Right lobe of liver (tissue), 6 donors: ENCODE measurements around the gene NFIA. TPM values are rescaled to one million over a fixed set of nuclear protein-coding genes. Genes with fewer than 3 reads are reported as not detected.

Source experiments
- ATAC-seq, 4 donors: fragments of 200-7000 bp; cut with Tn5 transposase; one replicate each; pipeline ENCODE4 v1.9.1; 2020; ENCODE audit warnings: mild to moderate bottlenecking in 4 of 4, moderate library complexity in 4 of 4
- DNase-seq, 3 donors: peaks; one replicate each; pipeline ENCODE4 v3.0.0-alpha.2; 2020
- H3K27ac ChIP-seq, 3 donors: fragments of 200-600 bp; one replicate each; pipeline ENCODE4 v1.8.0; 2022
- H3K27me3 ChIP-seq, 2 donors: fragments of 200-600 bp; one replicate each; pipeline ENCODE4 v1.8.0; 2022
- H3K36me3 ChIP-seq, 4 donors: fragments of 200-600 bp; sonication (generic) in 1 of 4; one replicate each; pipeline versions ENCODE4 v1.5.1 to v1.8.0; 2017 to 2022; ENCODE audit warnings: control low read depth in 1 of 4
- H3K4me1 ChIP-seq, 4 donors: fragments of 200-600 bp; sonication (generic) in 1 of 4; one replicate each; pipeline versions ENCODE4 v1.5.1 to v1.8.0; 2017 to 2022; ENCODE audit warnings: control low read depth in 1 of 4
- H3K4me3 ChIP-seq, 3 donors: fragments of 200-600 bp; one replicate each; pipeline ENCODE4 v1.8.0; 2022
- H3K9me3 ChIP-seq, 4 donors: fragments of 200-600 bp; sonication (generic) in 1 of 4; one replicate each; pipeline versions ENCODE4 v1.5.1 to v1.8.0; 2017 to 2022; ENCODE audit warnings: control low read depth in 1 of 4
- POLR2A ChIP-seq: fragments of 450-650 bp; IDR thresholded peaks from one replicate; pipeline ENCODE4 v1.6.1; 2017; ENCODE audit warnings: antibody characterized with exemption, mild to moderate bottlenecking
- WGBS: methylation state at CpG from one replicate; pipeline ENCODE4 v1.1.6; 2018; ENCODE audit warnings: low coverage, low lambda C conversion rate; ENCODE audit not compliant: insufficient coverage; ENCODE audit errors: missing lambda C conversion rate; 5-methylcytosine and 5-hydroxymethylcytosine counted together
- intact Hi-C, 2 donors: fragments of 100-400 bp; cut with DNase I; formaldehyde crosslinking; loops; one replicate each; pipeline versions ENCODE4 v1.11.2 to v1.14.1; 2022
- total RNA-seq, 6 experiments: library from RNA; depleted of rRNA in 2 of 6; stranded (reverse); fragments of >200 nt in 2 of 6; fragmentation: NEBNext Ultra II Directional in 3 of 6; extraction: Animal tissue kit (Norgen Biotek cat#: 25700) in 3 of 6; gene quantifications; one replicate each; pipeline versions ENCODE4 v1.1.0 to v1.2.4, GENCODE V29; 2016 to 2023
- TF ChIP-seq, protein P1 (sequence below), 4 donors: fragments of 200-600 bp in 3 of 4; fragments of 450-650 bp in 1 of 4; IDR thresholded peaks; one replicate each; pipeline versions ENCODE4 v1.5.1 to v1.8.0; 2016 to 2022; ENCODE audit warnings: antibody characterized with exemption in 4 of 4, mild to moderate bottlenecking in 2 of 4
- donor health status: DM: no; HTN: yes; CAD: no.
- donor health status: DM: no; HTN: no; CAD: no.
- donor health status: DM: no; HTN: no; CAD: no.
- donor health status: DM: no; HTN: yes; CAD: no.
- donor health status: DM: no; HTN: yes; CAD: no.

The NFIA gene
- total RNA-seq, 6 experiments from 2014 or later, result 36.7 to 97.2 (median 57.9) TPM

DNA sequence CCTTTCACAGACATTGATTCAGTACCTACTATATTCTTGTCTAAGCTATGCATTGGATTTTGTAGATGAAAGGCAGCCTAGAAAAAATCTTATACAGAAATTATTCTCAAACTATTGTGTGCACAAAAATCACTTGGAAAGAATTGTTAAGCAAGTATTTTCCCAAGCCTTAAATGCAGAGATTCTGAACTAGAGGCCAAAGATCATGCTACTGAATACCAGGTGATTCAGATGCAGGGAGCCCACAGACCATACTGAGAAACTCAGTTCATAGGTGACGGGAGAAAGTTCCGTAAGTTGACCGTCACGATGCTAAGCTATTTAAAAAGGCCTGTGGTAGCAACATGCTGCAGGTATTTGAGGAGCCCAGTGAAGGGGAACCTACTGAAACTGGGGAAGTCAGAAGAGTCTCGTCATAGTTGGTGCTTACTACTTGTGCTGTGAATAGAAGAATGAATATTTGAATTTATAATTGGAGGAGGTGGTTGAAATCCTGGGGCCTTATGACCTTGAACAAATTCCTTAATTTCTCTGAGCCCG lies 150.8 kb downstream of the NFIA start:
- intact Hi-C loops, result no loop called here
- no peaks in the 10 kb centered on the region for H3K36me3 ChIP-seq
- peak in 1 of 4 donors; percentile 12 for ATAC-seq
- WGBS, result 90% methylated on average over 4 of the region's 6 CpGs
- H3K4me1 ChIP-seq, result peaks cover 0 to 25% (median 12%) of the 10 kb centered on the region in 4 donors
- TF ChIP-seq, protein P1, sequence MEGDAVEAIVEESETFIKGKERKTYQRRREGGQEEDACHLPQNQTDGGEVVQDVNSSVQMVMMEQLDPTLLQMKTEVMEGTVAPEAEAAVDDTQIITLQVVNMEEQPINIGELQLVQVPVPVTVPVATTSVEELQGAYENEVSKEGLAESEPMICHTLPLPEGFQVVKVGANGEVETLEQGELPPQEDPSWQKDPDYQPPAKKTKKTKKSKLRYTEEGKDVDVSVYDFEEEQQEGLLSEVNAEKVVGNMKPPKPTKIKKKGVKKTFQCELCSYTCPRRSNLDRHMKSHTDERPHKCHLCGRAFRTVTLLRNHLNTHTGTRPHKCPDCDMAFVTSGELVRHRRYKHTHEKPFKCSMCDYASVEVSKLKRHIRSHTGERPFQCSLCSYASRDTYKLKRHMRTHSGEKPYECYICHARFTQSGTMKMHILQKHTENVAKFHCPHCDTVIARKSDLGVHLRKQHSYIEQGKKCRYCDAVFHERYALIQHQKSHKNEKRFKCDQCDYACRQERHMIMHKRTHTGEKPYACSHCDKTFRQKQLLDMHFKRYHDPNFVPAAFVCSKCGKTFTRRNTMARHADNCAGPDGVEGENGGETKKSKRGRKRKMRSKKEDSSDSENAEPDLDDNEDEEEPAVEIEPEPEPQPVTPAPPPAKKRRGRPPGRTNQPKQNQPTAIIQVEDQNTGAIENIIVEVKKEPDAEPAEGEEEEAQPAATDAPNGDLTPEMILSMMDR (IDR thresholded peaks at IDR 0.05), result no peak
- no peak for TF ChIP-seq POLR2A
- no peaks in the 10 kb centered on the region for H3K9me3 ChIP-seq
- no peak for DNase-seq
- no peak overlapping the region for H3K27ac ChIP-seq
- H3K4me3 ChIP-seq, result no peak overlapping the region
- no peaks in the 10 kb centered on the region for H3K27me3 ChIP-seq

DNA sequence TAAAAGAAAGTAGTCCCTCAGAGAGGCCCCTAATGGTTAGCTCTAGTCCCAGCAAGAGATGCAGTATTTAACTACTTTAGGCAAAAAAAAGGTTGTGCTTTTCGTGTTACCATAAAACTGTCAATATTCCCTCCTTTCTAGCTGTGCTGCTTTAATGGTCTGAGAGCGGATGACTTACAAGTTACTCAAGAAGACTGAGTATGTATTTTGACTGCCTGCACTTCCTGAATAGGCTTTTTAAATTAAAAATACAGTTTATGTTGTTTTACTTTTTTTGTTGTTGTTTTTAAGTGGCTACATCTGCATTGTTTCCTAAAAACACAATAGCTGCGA lies 152.2 kb downstream of the NFIA start:
- intact Hi-C loops, result no loop called here
- ATAC-seq (no peak), DNase-seq (no peak)
- H3K4me3 ChIP-seq, result no peak overlapping the region
- no peak overlapping the region for H3K27ac ChIP-seq
- 97% methylated on average over 3 of the region's 3 CpGs for WGBS
- H3K4me1 ChIP-seq, result peaks cover 0 to 23% (median 10%) of the 10 kb centered on the region in 4 donors
- no peak for TF ChIP-seq POLR2A
- TF ChIP-seq, protein P1 (IDR thresholded peaks at IDR 0.05), result no peak
- H3K27me3 ChIP-seq, result no peaks in the 10 kb centered on the region
- no peaks in the 10 kb centered on the region for H3K36me3 ChIP-seq
- H3K9me3 ChIP-seq, result no peaks in the 10 kb centered on the region

DNA sequence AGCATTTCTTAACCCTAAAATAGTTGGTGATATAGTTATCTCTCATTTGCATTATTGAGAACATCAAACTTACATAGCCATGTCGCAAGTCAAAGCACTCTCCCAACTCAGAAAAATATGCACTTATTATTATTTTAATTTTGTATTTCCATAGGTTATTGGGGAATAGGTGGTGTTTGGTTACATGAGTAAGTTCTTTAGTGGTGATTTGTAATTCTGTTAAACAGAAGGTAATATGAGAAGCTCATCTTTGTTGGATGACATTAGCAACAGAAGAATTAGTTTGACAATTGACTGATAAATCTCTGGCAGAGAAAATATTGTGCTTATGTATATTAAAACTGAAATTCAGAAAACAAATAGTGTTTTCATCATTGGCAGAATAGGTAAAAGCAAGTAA lies 154.8 kb downstream of the NFIA start:
- WGBS, result 100% methylated on average over 1 of the region's 1 CpG
- DNase-seq (no peak), ATAC-seq (no peak)
- peaks cover 0 to 26% (median 12%) of the 10 kb centered on the region in 4 donors for H3K4me1 ChIP-seq
- no peaks in the 10 kb centered on the region for H3K9me3 ChIP-seq
- intact Hi-C loops, result no loop called here
- no peaks in the 10 kb centered on the region for H3K27me3 ChIP-seq
- no peak overlapping the region for H3K27ac ChIP-seq
- H3K36me3 ChIP-seq, result no peaks in the 10 kb centered on the region
- no peak overlapping the region for H3K4me3 ChIP-seq
- no peak for TF ChIP-seq POLR2A

DNA sequence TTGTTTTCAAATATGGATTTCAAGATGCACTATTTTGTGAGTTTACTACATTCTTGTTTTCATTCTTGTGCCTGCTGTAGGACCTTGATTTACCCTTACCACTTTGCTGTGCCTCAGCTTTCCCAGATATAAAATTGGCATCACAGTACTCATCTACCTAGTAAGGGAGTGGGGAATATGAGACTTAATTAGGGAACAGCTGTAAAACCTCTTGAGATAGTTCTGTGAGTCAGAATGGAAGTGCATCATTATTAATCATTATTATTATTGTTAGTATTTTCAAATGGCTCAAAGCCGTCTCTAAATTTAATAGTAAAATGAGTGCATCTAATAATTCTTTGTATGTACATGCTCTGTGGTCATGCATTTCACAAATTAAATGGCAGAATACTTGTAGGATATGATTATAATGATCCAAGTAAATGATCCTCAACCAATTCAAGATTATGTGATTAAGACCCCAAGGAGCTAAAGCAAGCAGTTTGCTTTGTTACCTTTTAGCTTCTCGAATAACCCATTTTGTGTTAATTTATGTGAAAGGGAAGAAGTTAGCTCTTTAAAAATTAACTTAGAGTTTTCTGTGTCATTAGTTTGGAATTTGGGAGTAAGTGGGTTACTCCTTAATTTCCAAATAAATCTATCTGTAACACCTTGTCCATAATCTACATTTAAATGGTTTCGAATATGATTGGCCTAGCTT lies 155.4 kb downstream of the NFIA start:
- ATAC-seq, result no peak
- H3K4me1 ChIP-seq, result peaks cover 0 to 23% (median 10%) of the 10 kb centered on the region in 4 donors
- H3K27me3 ChIP-seq, result no peaks in the 10 kb centered on the region
- TF ChIP-seq POLR2A, result no peak
- TF ChIP-seq, protein P1 (IDR thresholded peaks at IDR 0.05), result no peak
- H3K27ac ChIP-seq, result no peak overlapping the region
- DNase-seq, result no peak
- intact Hi-C loops, result no loop called here
- no peaks in the 10 kb centered on the region for H3K9me3 ChIP-seq
- H3K4me3 ChIP-seq, result no peak overlapping the region
- H3K36me3 ChIP-seq, result no peaks in the 10 kb centered on the region
- 92% methylated on average over 3 of the region's 3 CpGs for WGBS

DNA sequence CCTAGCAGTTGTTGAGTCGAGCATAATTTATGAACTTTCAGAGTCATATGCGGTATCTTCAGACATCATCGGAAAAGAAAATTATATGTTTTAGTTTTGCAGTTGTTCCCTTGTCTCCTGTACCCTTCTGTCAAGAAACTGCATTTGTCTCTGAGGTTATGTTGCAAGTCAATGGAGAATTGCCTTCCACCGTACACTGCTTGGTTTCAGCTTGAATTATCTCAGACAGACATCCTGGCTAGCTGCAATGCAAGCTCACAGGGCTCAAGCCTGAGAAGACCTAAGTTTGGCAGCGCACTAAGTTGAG lies 156.0 kb downstream of the NFIA start:
- Histone ChIP-seq H3K36me3 (no peaks in the 10 kb centered on the region), H3K4me1 (peaks cover 0 to 24% (median 9%) of the 10 kb centered on the region in 4 donors), H3K4me3 (no peak overlapping the region), H3K27me3 (no peaks in the 10 kb centered on the region), H3K27ac (no peak overlapping the region), H3K9me3 (no peaks in the 10 kb centered on the region)
- WGBS, result 84% methylated on average over 5 of the region's 5 CpGs
- no peak for TF ChIP-seq POLR2A
- TF ChIP-seq, protein P1 (IDR thresholded peaks at IDR 0.05), result no peak
- DNase-seq (no peak), ATAC-seq (peak in 1 of 4 donors; percentile 12)
- intact Hi-C loops, result no loop called here
